IMR-90 (cell line): ENCODE measurements around the gene CHRD. TPM values are rescaled to one million over a fixed set of nuclear protein-coding genes. Genes with fewer than 3 reads are reported as not detected.

Source experiments
- ATAC-seq: fragments of 200-7000 bp; cut with Tn5 transposase; 2 replicates; pipeline ENCODE4 v1.9.1; 2020; ENCODE audit warnings: low read depth, mild to moderate bottlenecking, moderate library complexity
- BruUV-seq: library from RNA; stranded (reverse); fragments of 400-500 nt; replicated peaks from 2 replicates; lab custom pipeline; 2021; lab: Mats Ljungman, UMichigan
- CTCF ChIA-PET: fragments of 300-600 bp; formaldehyde crosslinking; extraction: SDS; loops from one replicate; lab custom pipeline; 2021; ENCODE audit warnings: antibody characterized with exemption; lab: Yijun Ruan, JAX
- POLR2A ChIA-PET: fragments of 300-600 bp; sonication (Branson Sonifier 250); formaldehyde crosslinking; loops from one replicate; lab custom pipeline; 2022; ENCODE audit warnings: antibody characterized with exemption; ENCODE audit not compliant: unreplicated experiment; lab: Charles Lee
- DNase-seq: peaks from one replicate; pipeline ENCODE4 v3.0.0; 2013
- H2AFZ ChIP-seq: replicated peaks from 2 replicates; pipeline ENCODE3; 2013; ENCODE audit warnings: low read length, mild to moderate bottlenecking; ENCODE audit not compliant: poor library complexity
- H2AK5ac ChIP-seq: 2 replicates; pipeline ENCODE4 v1.6.1; 2013; ENCODE audit warnings: low read depth, low read length, inconsistent platforms
- H2AK9ac ChIP-seq: replicated peaks from 2 replicates; pipeline ENCODE3; 2013; ENCODE audit warnings: mild to moderate bottlenecking, low read depth, low read length, moderate library complexity; ENCODE audit not compliant: poor library complexity
- H2BK120ac ChIP-seq: 2 replicates; pipeline ENCODE4 v1.6.1; 2013; ENCODE audit warnings: low read depth, low read length, inconsistent platforms
- H2BK15ac ChIP-seq: 3 replicates; pipeline ENCODE4 v1.6.1; 2013; ENCODE audit warnings: low read depth, low read length, inconsistent platforms
- H2BK20ac ChIP-seq: 2 replicates; pipeline ENCODE4 v1.6.1; 2013; ENCODE audit warnings: low read depth, mild to moderate bottlenecking, inconsistent platforms, low read length, moderate library complexity
- H2BK5ac ChIP-seq: 2 replicates; pipeline ENCODE4 v1.6.1; 2013; ENCODE audit warnings: mild to moderate bottlenecking, low read depth, low read length, inconsistent platforms; ENCODE audit not compliant: poor library complexity, severe bottlenecking
- H3K14ac ChIP-seq: replicated peaks from 2 replicates; pipeline ENCODE4 v1.6.1; 2013; ENCODE audit warnings: low read depth, low read length, inconsistent platforms
- H3K18ac ChIP-seq: 2 replicates; pipeline ENCODE4 v1.6.1; 2013; ENCODE audit warnings: low read depth, low read length, control low read depth
- H3K23ac ChIP-seq: 2 replicates; pipeline ENCODE4 v1.6.1; 2013; ENCODE audit warnings: low read depth, low read length, inconsistent platforms
- H3K27ac ChIP-seq: 2 replicates; pipeline ENCODE4 v1.5.1; 2013; ENCODE audit warnings: mild to moderate bottlenecking, control low read depth, low read length; ENCODE audit not compliant: insufficient read depth
- H3K27me3 ChIP-seq: 2 replicates; pipeline ENCODE4 v1.6.1; 2013; ENCODE audit warnings: low read length; ENCODE audit not compliant: control insufficient read depth, insufficient read depth
- H3K36me3 ChIP-seq: 2 replicates; pipeline ENCODE4 v1.6.1; 2013; ENCODE audit warnings: low read length, mixed read lengths; ENCODE audit not compliant: control insufficient read depth, insufficient read depth
- H3K4ac ChIP-seq: 2 replicates; pipeline ENCODE4 v1.6.1; 2013; ENCODE audit warnings: low read depth, low read length, inconsistent platforms
- H3K4me1 ChIP-seq: 2 replicates; pipeline ENCODE4 v1.6.1; 2013; ENCODE audit warnings: low read length, mixed read lengths; ENCODE audit not compliant: control insufficient read depth, insufficient read depth
- H3K4me2 ChIP-seq: 2 replicates; pipeline ENCODE4 v1.6.1; 2013; ENCODE audit warnings: low read depth, mild to moderate bottlenecking, control low read depth, low read length, moderate library complexity
- H3K4me3 ChIP-seq: 2 replicates; pipeline ENCODE4 v1.5.1; 2013; ENCODE audit warnings: low read depth, mild to moderate bottlenecking, control low read depth, low read length, moderate library complexity; ENCODE audit not compliant: insufficient read depth
- H3K56ac ChIP-seq: 2 replicates; pipeline ENCODE4 v1.6.1; 2013; ENCODE audit warnings: low read length, inconsistent platforms; ENCODE audit not compliant: insufficient read depth; ENCODE audit errors: extremely low read depth
- H3K79me1 ChIP-seq, 2 experiments: 2 replicates each; pipeline ENCODE4 v1.6.1; 2013; ENCODE audit warnings: low read length in 2 of 2, inconsistent platforms in 1 of 2, low read depth in 1 of 2
- H3K9ac ChIP-seq: 2 replicates; pipeline ENCODE4 v1.6.1; 2013; ENCODE audit warnings: low read depth, low read length, control low read depth
- H3K9me1 ChIP-seq: 2 replicates; pipeline ENCODE4 v1.6.1; 2013; ENCODE audit warnings: low read length, inconsistent platforms; ENCODE audit not compliant: insufficient read depth
- H3K9me3 ChIP-seq: 2 replicates; pipeline ENCODE4 v1.6.1; 2013; ENCODE audit warnings: low read length; ENCODE audit not compliant: control insufficient read depth, insufficient read depth
- H4K20me1 ChIP-seq: 2 replicates; pipeline ENCODE4 v1.6.1; 2013; ENCODE audit warnings: low read length, inconsistent platforms; ENCODE audit not compliant: insufficient read depth
- H4K5ac ChIP-seq: 2 replicates; pipeline ENCODE4 v1.6.1; 2013; ENCODE audit warnings: mild to moderate bottlenecking, low read depth, low read length, control low read depth
- H4K8ac ChIP-seq, 2 experiments: 2 replicates each; pipeline ENCODE4 v1.6.1; 2013; ENCODE audit warnings: low read depth in 2 of 2, low read length in 2 of 2, control low read depth in 1 of 2, inconsistent platforms in 1 of 2
- H4K91ac ChIP-seq: 2 replicates; pipeline ENCODE4 v1.6.1; 2013; ENCODE audit warnings: low read depth, low read length, inconsistent platforms; ENCODE audit not compliant: insufficient read depth
- BHLHE40 ChIP-seq: fragments of 150-350 bp; IDR thresholded peaks from 2 replicates; pipeline ENCODE4 v1.6.1; 2016; ENCODE audit warnings: mild to moderate bottlenecking, low read depth, low read length
- CHD1 ChIP-seq: IDR thresholded peaks from 2 replicates; pipeline ENCODE4 v1.6.1; 2012; ENCODE audit warnings: low read depth, low read length, improper control_type of control experiment
- FOS ChIP-seq: fragments of 150-350 bp; IDR thresholded peaks from 2 replicates; pipeline ENCODE4 v1.6.1; 2016; ENCODE audit warnings: low read depth, low read length
- MAFK ChIP-seq: IDR thresholded peaks from 2 replicates; pipeline ENCODE4 v1.6.1; 2012; ENCODE audit warnings: low read depth, low read length, improper control_type of control experiment
- MAZ ChIP-seq: IDR thresholded peaks from 2 replicates; pipeline ENCODE4 v1.6.1; 2012; ENCODE audit warnings: low read depth, mild to moderate bottlenecking, low read length, improper control_type of control experiment, moderate library complexity, borderline replicate concordance
- MXI1 ChIP-seq: IDR thresholded peaks from 2 replicates; pipeline ENCODE4 v1.6.1; 2012; ENCODE audit warnings: low read depth, mild to moderate bottlenecking, low read length, moderate library complexity, borderline replicate concordance
- NFE2L2 ChIP-seq: fragments of 150-350 bp; IDR thresholded peaks from 2 replicates; pipeline ENCODE4 v1.6.1; 2016; ENCODE audit warnings: low read depth, mild to moderate bottlenecking, low read length
- POLR2A ChIP-seq: IDR thresholded peaks from 2 replicates; pipeline ENCODE4 v1.6.1; 2012; ENCODE audit warnings: mild to moderate bottlenecking, low read depth, low read length
- RAD21 ChIP-seq: IDR thresholded peaks from 2 replicates; pipeline ENCODE4 v1.6.1; 2012; ENCODE audit warnings: low read length, improper control_type of control experiment
- RCOR1 ChIP-seq: IDR thresholded peaks from 2 replicates; pipeline ENCODE4 v1.6.1; 2012; ENCODE audit warnings: mild to moderate bottlenecking, low read length, improper control_type of control experiment; ENCODE audit not compliant: insufficient replicate concordance
- RFX5 ChIP-seq: IDR thresholded peaks from 2 replicates; pipeline ENCODE4 v1.8.0; 2012; ENCODE audit warnings: low read depth, mild to moderate bottlenecking, low read length, moderate library complexity
- SMC3 ChIP-seq: fragments of 150-350 bp; IDR thresholded peaks from 2 replicates; pipeline ENCODE4 v1.6.1; 2016; ENCODE audit warnings: low read depth, mild to moderate bottlenecking, antibody characterized with exemption, low read length, moderate library complexity
- USF2 ChIP-seq: fragments of 150-350 bp; IDR thresholded peaks from 2 replicates; pipeline ENCODE4 v1.6.1; 2017; ENCODE audit warnings: mild to moderate bottlenecking, antibody characterized with exemption, low read length, low read depth
- WGBS, 2 experiments: methylation state at CpG; one replicate each; pipeline versions ENCODE4 v1.1.5 to v1.1.7; 2013; ENCODE audit warnings: missing lambda C conversion rate in 2 of 2; ENCODE audit not compliant: insufficient read length in 1 of 2; ENCODE audit errors: extremely low coverage in 2 of 2; 5-methylcytosine and 5-hydroxymethylcytosine counted together
- dilution Hi-C: fragments of 300-500 bp; cut with HindIII; formaldehyde crosslinking; loops from one replicate; pipeline ENCODE4 v1.14.3; 2018; ENCODE audit warnings: low sequenced_read_pairs; ENCODE audit not compliant: unreplicated experiment
- in situ Hi-C: fragments of 300-500 bp; cut with MboI; formaldehyde crosslinking; loops from 3 replicates; pipeline ENCODE4 v1.14.3; 2019; ENCODE audit warnings: low sequenced_read_pairs, inconsistent platforms, mixed read lengths
- intact Hi-C: fragments of 100-400 bp; cut with micrococcal nuclease; formaldehyde crosslinking; loops from 2 replicates; pipeline ENCODE4 v1.10.0; 2022
- polyA plus RNA-seq, 3 experiments: library from polyadenylated mRNA; depleted of rRNA; stranded (reverse); fragments of >200 nt; gene quantifications; 2 replicates each; pipeline ENCODE4 v1.2.3, GENCODE V29; 2012; ENCODE audit warnings: low replicate concordance in 1 of 3
- total RNA-seq: library from RNA; depleted of rRNA; stranded (reverse); fragments of >200 nt; gene quantifications from 2 replicates; pipeline ENCODE4 v1.2.3, GENCODE V29; 2012
- TF ChIP-seq, protein P1 (sequence below): conservative IDR thresholded peaks from 2 replicates; pipeline ENCODE4 v1.5.1; 2012; ENCODE audit warnings: mild to moderate bottlenecking, low read depth, low read length, improper control_type of control experiment
- TF ChIP-seq, protein P2 (sequence below): fragments of 150-350 bp; IDR thresholded peaks from 2 replicates; pipeline ENCODE4 v1.6.1; 2016; ENCODE audit warnings: low read depth, mild to moderate bottlenecking, low read length, moderate library complexity, borderline replicate concordance

Gene CHRD
- total and polyA plus RNA-seq, 2 of the 4 experiments (the other 2 are of a cell fraction) = under 0.01 to 0.09 TPM

DNA sequence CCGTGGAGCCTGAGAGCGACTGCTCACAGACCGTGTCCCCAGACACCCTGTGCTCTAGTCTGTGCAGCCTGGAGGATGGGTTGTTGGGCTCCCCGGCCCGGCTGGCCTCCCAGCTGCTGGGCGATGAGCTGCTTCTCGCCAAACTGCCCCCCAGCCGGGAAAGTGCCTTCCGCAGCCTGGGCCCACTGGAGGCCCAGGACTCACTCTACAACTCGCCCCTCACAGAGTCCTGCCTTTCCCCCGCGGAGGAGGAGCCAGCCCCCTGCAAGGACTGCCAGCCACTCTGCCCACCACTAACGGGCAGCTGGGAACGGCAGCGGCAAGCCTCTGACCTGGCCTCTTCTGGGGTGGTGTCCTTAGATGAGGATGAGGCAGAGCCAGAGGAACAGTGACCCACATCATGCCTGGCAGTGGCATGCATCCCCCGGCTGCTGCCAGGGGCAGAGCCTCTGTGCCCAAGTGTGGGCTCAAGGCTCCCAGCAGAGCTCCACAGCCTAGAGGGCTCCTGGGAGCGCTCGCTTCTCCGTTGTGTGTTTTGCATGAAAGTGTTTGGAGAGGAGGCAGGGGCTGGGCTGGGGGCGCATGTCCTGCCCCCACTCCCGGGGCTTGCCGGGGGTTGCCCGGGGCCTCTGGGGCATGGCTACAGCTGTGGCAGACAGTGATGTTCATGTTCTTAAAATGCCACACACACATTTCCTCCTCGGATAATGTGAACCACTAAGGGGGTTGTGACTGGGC is 35.1 kb upstream of the CHRD start:
- no peak overlapping the region for H3K4me3 ChIP-seq
- no peak overlapping the region for H2AK9ac ChIP-seq
- CTCF ChIA-PET = interaction anchor here (0.7 kb wide), 1 partner anchor 8 kb away, joined by 4 read pairs; no protein-coding TSS in a partner anchor
- no peak overlapping the region for H3K18ac ChIP-seq
- dilution Hi-C loops (no loop called here), intact Hi-C loops (loop anchor here (10.0 kb wide), 1 partner anchor 1430 kb away; no protein-coding TSS in a partner anchor), in situ Hi-C loops (no loop called here)
- H3K4me1 ChIP-seq = peaks cover 18% of the 10 kb centered on the region
- BruUV-seq = no TSS peak
- peaks cover 13% of the 10 kb centered on the region for H3K9me1 ChIP-seq
- WGBS, 2 experiments = 100% methylated on average over 2 of the region's 24 CpGs; no CpG with 5 or more reads in 1 of the 2 experiments
- no peak overlapping the region for H3K4ac ChIP-seq
- H2BK5ac ChIP-seq = no peak overlapping the region
- TF ChIP-seq, protein P1, sequence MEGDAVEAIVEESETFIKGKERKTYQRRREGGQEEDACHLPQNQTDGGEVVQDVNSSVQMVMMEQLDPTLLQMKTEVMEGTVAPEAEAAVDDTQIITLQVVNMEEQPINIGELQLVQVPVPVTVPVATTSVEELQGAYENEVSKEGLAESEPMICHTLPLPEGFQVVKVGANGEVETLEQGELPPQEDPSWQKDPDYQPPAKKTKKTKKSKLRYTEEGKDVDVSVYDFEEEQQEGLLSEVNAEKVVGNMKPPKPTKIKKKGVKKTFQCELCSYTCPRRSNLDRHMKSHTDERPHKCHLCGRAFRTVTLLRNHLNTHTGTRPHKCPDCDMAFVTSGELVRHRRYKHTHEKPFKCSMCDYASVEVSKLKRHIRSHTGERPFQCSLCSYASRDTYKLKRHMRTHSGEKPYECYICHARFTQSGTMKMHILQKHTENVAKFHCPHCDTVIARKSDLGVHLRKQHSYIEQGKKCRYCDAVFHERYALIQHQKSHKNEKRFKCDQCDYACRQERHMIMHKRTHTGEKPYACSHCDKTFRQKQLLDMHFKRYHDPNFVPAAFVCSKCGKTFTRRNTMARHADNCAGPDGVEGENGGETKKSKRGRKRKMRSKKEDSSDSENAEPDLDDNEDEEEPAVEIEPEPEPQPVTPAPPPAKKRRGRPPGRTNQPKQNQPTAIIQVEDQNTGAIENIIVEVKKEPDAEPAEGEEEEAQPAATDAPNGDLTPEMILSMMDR = no peak
- TF ChIP-seq POLR2A = no peak
- TF ChIP-seq RAD21 = no peak
- no peak for TF ChIP-seq MXI1
- TF ChIP-seq, protein P2, sequence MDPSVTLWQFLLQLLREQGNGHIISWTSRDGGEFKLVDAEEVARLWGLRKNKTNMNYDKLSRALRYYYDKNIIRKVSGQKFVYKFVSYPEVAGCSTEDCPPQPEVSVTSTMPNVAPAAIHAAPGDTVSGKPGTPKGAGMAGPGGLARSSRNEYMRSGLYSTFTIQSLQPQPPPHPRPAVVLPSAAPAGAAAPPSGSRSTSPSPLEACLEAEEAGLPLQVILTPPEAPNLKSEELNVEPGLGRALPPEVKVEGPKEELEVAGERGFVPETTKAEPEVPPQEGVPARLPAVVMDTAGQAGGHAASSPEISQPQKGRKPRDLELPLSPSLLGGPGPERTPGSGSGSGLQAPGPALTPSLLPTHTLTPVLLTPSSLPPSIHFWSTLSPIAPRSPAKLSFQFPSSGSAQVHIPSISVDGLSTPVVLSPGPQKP = no peak
- no peak for TF ChIP-seq FOS
- no peak for TF ChIP-seq MAFK
- no peak for TF ChIP-seq RCOR1
- no peak for TF ChIP-seq USF2
- TF ChIP-seq MAZ = no peak
- no peak for TF ChIP-seq BHLHE40
- TF ChIP-seq NFE2L2 = no peak
- no peak for TF ChIP-seq RFX5
- no peak for TF ChIP-seq SMC3
- TF ChIP-seq CHD1 = no peak
- H3K4me2 ChIP-seq = no peak overlapping the region
- no peak overlapping the region for H4K91ac ChIP-seq
- H4K20me1 ChIP-seq = peaks cover 3% of the 10 kb centered on the region; the same call in 1 of the 2 replicates
- H3K27me3 ChIP-seq = no peaks in the 10 kb centered on the region
- peaks cover 24% of the 10 kb centered on the region for H3K36me3 ChIP-seq
- H2BK120ac ChIP-seq = no peak overlapping the region
- no peak overlapping the region for H3K14ac ChIP-seq
- DNase-seq (no peak), ATAC-seq (no peak)
- no peak overlapping the region for H3K9ac ChIP-seq
- H3K27ac ChIP-seq = no peak overlapping the region
- no peak overlapping the region for H3K23ac ChIP-seq
- no peak overlapping the region for H3K56ac ChIP-seq
- H3K9me3 ChIP-seq = no peaks in the 10 kb centered on the region
- H2AK5ac ChIP-seq = no peak overlapping the region
- H3K79me1 ChIP-seq = peaks cover 8 to 32% of the 10 kb centered on the region in 2 experiments; a peak in 3 of 4 replicates
- H4K5ac ChIP-seq = no peak overlapping the region
- no peak overlapping the region for H2AFZ ChIP-seq
- POLR2A ChIA-PET = no interaction called here
- H2BK15ac ChIP-seq = no peak overlapping the region
- H4K8ac ChIP-seq = no peak overlapping the region
- no peak overlapping the region for H2BK20ac ChIP-seq
